GM13976 (cell line): ENCODE results near the gene CLEC1A.

Source experiments
- DNase-seq: peaks from one replicate; pipeline ENCODE4 v3.0.0; 2012; ENCODE audit warnings: low spot score
- in situ Hi-C: fragments of 300-500 bp; cut with MboI; formaldehyde crosslinking; loops from one replicate; pipeline ENCODE4 v1.12.0; 2022; ENCODE audit warnings: low sequenced_read_pairs, mixed read lengths, inconsistent platforms; ENCODE audit not compliant: unreplicated experiment
- TF ChIP-seq, protein P1 (sequence below): IDR thresholded peaks from 2 replicates; pipeline ENCODE4 v1.5.1; 2012; ENCODE audit warnings: borderline replicate concordance, mild to moderate bottlenecking; ENCODE audit not compliant: insufficient read depth; ENCODE audit errors: extremely low read depth, missing control alignments, control extremely low read depth

Gene CLEC1A

DNA sequence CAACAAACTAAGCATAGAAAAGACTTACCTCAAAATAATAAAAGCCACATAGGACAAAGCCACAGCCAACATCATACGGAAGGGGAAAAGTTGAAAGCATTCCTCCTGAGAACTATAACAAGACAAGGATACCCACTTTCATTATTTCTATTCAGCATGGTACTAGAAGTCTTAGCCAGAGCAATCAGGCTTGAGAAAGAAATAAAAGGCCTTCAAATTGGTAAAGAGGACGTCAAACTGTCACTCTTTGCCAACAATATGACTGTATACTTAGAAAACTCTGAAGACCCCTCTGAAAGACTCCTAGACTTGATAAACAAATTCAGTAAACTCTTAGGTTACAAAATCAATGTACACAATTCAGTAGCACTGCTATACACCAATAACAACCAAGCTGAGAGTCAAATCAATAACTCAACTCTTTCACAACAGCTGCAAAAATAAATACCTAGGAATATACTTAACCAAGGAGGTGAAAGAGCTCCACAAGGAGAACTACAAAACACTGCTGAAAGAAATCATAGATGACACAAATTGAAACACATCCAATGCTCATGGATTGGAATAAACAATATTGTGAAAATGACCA, 11.6 kb upstream of the CLEC1A start:
- TF ChIP-seq, protein P1, sequence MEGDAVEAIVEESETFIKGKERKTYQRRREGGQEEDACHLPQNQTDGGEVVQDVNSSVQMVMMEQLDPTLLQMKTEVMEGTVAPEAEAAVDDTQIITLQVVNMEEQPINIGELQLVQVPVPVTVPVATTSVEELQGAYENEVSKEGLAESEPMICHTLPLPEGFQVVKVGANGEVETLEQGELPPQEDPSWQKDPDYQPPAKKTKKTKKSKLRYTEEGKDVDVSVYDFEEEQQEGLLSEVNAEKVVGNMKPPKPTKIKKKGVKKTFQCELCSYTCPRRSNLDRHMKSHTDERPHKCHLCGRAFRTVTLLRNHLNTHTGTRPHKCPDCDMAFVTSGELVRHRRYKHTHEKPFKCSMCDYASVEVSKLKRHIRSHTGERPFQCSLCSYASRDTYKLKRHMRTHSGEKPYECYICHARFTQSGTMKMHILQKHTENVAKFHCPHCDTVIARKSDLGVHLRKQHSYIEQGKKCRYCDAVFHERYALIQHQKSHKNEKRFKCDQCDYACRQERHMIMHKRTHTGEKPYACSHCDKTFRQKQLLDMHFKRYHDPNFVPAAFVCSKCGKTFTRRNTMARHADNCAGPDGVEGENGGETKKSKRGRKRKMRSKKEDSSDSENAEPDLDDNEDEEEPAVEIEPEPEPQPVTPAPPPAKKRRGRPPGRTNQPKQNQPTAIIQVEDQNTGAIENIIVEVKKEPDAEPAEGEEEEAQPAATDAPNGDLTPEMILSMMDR = no peak
- no peak for DNase-seq
- in situ Hi-C loops = no loop called here

DNA sequence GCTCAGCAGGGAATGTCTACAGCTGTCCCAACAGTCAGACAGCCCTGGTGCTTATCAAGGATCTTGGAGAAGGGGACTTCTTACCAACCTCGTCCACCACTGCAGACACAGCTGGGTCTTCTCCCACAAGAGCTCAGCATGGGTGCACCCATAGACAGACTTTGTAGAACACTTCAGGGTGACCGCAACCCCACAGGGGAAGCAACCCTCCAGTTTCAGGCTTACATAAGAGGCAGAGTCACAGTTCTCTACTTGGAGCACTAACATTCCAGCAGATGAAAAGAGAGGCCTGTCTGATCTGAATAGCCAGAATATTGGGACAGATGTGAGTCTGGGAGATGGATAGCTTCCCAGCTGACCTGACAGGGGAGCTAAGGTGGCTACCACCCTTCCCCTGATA, 3.5 kb upstream of the CLEC1A start:
- in situ Hi-C loops = no loop called here
- no peak for DNase-seq
- TF ChIP-seq, protein P1 = no peak

DNA sequence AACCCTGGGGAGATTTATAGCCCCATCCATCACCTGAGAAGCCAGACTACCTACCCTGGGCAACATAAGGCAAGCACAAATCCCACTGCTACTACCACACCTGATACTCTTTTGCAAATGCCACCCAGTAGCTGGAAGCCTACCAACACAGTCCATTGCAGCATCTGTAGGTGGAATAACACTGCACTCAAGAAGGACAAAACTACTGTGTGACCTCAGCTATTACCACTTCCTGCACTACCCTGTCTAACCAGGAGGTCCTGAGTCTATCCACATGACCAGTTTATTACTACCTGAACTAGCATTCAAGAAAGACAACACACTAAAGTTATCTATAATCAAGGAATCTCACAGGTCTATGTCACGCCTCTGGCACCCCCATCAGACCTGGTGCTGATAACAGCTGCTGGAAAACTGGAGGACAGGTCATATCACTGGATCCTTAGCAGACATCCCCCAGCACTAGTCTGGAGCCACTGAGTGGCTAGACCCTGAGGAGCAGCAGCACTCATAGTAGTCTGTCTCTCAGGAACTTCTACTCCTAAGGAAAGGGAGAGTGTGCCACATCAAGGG, 2.9 kb upstream of the CLEC1A start:
- DNase-seq = no peak
- TF ChIP-seq, protein P1 = no peak
- in situ Hi-C loops = no loop called here

DNA sequence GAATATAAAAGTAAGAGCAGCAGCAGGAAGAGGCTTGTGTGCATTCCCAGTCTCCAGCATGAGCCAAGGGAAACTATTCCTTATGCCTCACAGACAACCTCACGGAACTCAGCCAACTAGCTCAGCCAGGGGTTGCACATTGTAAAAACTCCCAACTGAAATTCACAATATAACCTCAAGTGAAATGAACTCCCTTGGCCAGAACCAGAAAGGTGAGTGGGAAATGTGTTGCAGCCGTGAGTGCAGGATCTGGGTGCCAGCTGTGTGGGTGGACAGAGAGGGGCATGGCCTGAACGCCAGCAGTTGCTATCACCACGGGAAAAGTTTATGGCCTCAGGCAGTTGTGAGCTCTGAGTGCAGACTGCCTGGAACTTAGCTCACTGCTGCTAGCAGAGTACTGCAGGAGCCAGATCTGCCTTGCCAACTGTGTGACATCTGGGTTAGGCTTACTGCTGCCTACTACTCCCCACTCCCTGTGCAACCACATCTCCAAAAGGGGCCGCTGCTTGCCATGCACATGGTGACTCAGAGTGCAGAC, 2.3 kb upstream of the CLEC1A start:
- in situ Hi-C loops = no loop called here
- TF ChIP-seq, protein P1 = no peak
- DNase-seq = no peak

DNA sequence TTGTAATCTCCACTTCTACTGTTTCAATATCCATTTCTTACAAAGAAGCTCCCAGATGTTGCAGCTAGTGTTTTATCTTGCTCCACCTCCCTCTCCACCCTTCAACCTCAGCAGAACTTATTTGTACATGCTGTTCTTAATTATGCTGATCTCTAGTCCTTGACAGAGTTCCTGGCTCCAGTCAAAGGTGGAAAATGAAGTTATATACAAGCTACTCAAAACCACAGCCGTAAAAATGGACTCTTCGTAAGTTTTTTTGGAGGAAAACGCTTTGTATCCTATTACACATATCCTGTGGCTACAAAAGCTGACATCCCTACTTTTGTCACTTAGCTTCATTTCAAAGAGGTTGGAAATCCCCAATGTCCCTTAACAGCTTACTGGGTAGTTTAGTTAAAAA, 1.3 kb downstream of the CLEC1A start:
- DNase-seq = no peak
- in situ Hi-C loops = no loop called here
- TF ChIP-seq, protein P1 = no peak

DNA sequence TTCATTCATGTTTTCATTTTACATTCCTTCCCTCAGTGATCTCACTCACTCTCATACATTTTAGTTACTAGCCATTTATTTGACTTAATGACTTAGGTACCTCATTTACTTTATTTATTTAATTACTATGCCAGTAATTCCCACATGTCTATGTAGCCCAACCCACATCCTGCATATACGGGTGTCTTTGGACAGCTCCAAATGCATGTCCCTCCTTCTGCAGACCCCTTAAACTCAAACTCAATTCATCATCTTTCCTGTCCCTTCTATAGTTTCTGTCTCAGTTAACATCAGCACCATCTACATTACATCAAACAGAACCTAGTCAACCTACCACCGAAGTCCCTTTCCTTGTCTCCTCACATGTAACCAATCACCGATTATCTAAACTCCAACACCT, 2.8 kb downstream of the CLEC1A start:
- in situ Hi-C loops = no loop called here
- DNase-seq = no peak
- TF ChIP-seq, protein P1 = no peak
